GM18511 (cell line): Measurements from ENCODE around the gene ADAMTS19.

Experiments used
- ATAC-seq: cut with Tn5 transposase; IDR thresholded peaks from one replicate; pipeline ENCODE4 v1.9.1; 2021; ENCODE audit warnings: mild to moderate bottlenecking, moderate library complexity; ENCODE audit not compliant: unreplicated experiment

Gene ADAMTS19

DNA sequence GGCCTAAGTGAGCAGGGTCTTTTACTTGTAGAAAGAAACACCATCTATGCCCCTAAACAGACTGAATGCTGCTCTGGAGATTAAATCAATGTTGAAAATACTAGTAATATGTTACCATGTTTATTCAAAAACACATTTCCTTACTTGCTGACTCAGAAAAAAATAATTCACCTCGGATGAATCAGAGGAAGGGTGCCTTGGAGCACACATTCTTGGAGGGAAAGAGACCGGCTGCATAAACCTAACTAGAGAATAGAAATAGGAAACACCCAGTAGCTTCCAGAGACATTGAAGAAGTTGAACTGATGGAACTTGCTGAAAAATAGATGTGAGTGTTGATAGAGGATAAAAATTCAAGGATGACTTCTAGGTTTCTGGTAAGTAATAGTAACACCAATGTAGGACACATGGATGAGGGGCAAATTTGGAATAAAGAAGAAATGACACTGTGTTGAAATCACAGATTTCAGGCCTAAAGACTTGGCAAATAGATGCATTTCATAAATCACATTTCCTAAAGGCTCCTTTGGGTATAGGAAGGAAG lies 210.9 kb downstream of the ADAMTS19 start:
- ATAC-seq: no peak

DNA sequence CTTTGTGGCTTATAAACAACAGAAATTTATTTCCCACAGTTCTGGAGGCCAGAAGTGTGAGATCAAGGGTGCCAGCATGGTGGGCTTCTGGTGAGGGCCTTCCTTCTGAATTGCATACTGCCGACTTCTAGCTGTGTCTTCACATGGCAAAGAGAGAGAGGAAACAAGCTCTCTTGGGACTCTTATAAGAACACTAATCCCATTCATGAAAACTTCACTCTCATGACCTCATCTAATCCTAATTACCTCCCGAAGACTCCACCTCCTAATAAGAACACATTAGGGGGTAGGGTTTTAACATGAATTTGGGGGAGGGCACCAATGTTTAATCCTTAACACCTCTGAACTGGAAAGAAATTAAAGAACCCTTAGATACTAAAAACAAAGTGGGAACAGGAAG lies 211.9 kb downstream of the ADAMTS19 start:
- no peak for ATAC-seq

DNA sequence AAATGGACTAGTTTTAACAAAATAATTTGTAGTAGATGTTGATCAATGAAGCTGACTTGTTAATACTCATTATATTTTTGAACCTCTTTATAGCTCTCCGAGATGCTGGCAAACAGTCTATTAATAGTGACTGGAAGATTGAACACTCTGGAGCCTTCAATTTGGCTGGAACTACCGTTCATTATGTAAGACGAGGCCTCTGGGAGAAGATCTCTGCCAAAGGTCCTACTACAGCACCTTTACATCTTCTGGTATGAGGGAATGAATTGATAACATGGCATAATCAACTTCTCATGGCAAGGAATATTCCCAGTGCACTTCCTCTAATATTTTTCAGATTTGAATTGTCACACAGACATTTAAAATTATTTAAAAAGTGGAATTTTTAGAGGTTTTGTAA lies 219.6 kb downstream of the ADAMTS19 start:
- ATAC-seq: no peak

DNA sequence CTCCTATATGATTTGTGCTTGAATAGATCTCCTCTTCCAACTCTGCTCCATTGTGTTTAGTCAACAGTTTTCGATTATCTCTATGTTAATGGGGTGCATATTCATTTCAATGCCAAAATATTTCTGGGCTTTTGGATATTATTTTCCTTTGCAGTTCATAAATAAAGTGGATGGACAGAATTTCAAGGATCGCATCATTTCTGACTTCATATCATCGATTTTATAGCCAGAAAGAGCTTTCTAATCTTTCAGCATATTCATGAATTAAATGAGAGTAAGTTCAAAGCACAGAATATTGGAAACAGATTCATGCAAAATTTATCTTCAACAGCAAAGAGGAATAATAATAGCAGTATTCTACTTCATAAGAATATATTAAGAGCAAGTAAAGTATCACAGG lies 227.8 kb downstream of the ADAMTS19 start:
- ATAC-seq: no peak

DNA sequence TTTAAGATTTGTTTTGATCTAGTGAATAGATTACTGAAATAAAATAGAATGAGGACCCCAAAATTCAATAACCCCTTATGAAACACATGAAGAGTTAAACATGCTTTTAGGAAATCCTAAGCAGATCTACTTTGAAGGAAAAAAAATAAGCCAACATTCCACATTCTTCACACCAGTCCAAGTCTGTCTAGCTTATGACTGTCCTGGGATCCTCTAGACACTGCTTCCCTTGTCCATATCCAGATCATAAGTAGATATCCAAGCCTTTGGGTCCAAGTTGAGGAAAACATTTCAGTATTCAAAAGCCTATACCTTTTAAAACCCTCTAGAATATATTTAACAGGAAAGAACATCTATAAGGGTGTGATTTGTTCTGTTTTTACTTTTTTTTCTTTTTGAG lies 228.9 kb downstream of the ADAMTS19 start:
- no peak for ATAC-seq

DNA sequence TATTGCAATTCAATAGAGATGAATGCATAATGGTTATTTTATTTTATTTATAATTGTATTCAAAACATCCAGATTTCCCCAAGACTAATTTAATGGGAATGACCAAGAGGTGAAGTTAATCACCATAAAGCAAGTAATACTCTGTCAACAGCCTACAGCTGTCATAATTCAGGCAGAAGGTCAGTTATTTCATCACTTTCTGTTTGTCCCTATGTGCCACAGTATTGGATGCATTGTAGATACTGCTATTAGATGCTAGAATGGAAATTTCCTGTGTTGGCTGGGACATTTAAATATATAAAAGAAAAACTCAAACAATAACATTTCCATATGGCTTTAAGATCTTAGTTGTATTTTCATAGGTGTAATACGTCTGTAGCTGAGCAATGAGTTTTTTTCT lies 231.1 kb downstream of the ADAMTS19 start:
- ATAC-seq: no peak

DNA sequence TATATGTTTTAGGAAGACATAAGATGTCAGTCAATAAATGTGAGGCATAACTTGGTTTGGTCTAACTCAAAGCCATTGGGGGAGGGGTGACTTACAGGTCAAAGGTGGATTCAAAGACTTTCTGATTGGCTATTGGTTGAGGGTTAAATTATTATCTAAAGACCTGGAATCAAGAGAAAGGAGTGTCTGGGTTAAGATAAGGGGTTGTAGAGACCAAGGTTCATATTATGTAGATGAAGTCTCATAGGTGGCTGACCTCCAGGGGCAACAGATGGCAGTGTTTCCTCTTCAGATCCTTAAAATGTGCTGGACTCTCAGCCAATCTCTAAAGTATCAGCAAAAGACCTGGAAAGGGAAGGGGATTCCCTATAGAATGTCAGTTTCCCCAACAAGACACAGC lies 236.5 kb downstream of the ADAMTS19 start:
- ATAC-seq: no peak

DNA sequence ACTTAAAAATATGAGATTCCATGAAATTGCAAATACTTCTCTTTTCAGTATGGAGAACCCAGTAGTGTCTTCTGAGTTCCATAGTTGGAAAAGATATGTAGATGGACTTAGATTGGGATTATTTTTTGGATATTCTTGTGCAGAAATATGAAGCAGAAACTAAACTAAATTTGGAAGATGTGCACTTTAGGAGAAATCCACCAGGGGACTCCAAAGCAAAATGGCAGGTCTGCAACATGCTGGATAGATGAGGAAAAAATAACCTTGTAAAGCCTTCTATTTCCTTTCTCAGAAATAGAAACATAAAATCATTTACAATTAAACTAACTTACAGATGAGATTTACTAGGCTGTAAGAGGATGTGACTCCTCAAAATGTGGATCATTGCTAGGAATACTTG lies 238.6 kb downstream of the ADAMTS19 start:
- no peak for ATAC-seq

DNA sequence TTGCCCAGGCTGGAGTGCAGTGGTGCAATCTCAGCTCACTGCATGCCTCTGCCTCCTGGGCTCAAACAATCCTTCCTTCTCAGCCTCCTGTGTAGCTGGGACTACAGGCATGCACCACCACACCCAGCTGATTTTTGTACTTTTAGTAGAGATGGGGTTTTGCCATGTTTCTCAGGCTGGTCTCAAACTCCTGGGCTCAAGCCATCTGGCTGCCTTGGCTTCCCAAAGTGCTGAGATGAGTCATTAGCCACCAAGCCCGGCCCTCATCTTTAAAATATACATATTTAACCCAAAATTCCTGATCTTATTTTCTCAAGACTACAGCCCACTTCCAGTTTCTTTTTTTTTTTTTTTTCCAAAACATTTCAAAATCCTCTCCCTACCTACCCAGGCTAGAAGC lies 256.1 kb downstream of the ADAMTS19 start:
- ATAC-seq: no peak

DNA sequence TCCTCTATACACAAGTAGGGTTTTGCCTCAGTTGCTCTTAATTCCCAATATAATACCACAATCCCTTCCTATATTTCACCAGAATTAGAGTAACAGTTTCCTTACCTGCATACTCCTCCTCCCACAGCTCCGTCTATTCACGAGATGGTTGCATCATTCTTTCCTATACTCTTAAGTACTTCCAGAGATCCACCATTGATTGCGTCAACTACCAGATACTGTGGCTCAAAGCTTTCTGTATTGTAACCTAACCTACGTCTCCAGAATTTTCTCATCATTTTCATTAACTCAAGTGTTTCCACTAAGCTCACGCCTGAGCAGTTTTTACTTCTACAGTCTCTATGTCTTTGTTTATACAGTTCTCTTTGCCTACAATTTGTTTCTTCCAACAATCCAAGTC lies 256.6 kb downstream of the ADAMTS19 start:
- ATAC-seq: no peak

DNA sequence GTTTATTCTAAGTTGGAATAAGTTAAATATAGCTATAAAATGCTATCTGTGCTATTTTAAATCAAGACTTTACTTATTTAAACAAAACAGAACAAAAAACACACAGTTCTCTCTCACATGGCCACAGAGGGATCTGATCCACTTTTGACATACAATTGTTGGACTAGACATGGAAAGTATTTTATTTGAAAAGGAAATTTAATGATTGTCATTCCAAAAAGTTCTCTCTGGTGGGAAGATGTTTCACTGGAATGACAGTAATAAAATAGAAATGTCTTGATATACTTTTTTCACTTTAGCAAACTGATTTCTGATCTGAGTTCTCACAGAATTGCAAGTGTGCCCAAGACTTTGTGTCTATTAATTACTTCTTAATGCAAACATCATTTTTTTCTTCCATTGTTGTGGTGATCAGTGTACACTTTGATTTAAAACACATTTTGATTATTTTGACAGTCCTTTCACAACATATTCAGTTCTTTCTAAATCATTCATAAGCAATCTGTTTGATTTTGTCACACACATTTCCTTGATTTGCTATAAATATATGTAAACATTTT lies 257.7 kb downstream of the ADAMTS19 start:
- ATAC-seq: no peak

DNA sequence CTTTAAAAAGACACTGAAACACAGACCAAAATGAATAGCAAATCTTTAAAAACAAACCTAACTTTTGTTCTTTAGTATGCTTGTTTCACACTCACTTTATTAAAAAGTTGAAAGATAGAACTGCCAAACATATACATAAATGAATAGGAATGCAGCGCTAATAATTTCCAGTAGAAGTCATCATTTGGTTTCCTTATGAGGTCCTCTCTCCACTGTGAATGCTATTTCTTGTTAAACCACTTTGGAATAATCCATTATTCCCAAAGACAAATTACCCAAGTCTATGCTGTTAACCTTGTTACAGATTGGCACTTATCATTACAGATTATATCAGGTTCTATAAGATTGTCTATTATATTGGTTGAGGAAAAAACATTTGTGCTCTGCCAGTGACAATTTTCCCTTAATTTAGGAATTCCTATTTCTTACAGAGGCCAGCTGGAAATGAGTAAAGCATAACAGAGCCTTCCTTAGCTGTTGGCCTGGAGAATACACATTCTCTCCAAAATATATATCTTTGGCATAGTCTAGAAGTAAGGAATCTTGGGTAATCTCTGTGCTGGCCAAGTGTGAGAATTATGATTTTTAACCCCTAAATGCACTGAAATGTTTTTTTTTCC lies 258.5 kb downstream of the ADAMTS19 start:
- ATAC-seq: no peak

DNA sequence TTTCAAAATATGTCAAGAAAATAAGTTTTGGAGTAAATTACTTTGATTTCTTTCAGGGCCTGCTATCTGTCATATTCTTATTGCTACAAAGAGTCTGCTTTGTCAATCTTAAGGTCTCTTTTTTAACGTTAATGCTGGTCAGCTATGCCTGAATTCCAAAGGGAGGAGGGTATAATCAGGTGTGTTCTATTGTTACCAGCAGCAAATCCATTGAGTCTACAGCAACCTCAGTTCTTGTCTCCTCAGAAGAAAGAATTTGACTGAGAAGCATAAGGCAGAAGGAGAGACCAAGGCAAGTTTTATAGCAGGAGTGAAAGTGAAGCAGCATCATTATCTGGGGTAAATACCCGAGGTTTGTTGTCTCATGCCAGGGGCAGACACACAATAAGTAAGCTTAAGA lies 264.1 kb downstream of the ADAMTS19 start:
- no peak for ATAC-seq

DNA sequence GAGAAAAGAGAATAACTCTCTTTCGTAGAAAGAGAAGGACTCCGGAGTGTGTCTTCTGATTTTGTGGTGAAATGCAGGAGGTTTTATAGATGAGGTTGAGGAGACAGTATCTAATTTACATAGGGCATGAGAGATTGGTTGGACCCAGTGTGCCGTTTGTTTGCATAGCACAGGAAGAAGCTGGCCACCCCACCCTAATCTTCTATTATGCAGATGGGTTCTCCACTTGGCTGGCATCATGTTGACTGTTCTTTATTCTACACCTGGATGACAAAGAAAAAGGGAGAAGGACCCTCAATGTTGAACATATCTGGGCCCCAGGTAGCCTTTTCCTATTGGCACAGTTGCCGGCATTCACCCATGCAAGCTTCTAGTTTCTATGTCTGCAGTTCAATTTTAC lies 264.5 kb downstream of the ADAMTS19 start:
- ATAC-seq: no peak

DNA sequence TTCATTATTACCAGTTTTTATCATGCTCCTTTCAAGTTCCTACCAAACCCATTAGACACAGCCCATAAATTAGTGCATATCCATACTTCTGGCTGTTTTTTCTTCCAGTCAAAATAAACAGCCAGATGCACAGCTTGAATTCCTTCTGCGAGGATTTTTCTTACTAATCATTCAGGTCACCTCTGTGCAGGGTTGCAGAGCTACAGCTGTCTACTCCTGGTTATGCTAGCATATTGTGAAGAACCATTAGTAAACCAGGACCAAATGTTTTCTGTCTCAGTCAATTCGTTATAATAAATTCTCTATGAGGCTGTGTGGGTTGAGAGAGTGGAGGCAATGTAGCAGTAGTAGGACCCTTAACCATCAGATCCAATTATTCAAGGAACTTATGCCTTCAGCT lies 279.7 kb downstream of the ADAMTS19 start:
- ATAC-seq: no peak

DNA sequence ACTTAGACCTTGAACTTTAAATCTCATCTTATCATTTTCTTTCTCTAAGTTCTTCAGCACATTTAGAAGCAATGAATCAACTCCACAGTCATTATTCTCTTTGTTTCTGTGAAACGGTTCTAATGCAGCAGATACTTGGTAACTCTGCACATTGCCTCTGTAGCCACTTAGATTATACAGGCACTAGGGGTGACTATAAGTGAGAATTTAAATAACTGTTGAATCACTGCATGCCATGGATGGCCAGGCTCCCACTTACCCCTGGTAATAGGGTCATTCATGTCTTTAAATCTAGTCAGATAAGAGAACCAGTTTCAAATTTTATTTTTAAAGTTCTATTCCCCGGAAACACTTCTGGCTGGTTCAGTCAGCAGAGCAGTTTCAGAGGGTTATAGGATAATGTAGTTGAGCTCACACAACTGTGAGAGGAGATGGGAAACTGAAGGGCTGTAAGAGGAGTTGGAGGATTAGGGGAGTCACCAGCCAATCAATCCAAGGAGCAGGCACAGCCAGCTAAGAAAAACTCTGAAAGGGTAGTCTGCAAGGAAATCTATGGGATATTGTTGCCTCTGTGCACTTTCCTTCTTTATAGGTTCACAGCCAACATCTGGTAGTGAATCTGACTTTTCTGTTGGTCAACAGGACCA lies 283.6 kb downstream of the ADAMTS19 start:
- no peak for ATAC-seq

DNA sequence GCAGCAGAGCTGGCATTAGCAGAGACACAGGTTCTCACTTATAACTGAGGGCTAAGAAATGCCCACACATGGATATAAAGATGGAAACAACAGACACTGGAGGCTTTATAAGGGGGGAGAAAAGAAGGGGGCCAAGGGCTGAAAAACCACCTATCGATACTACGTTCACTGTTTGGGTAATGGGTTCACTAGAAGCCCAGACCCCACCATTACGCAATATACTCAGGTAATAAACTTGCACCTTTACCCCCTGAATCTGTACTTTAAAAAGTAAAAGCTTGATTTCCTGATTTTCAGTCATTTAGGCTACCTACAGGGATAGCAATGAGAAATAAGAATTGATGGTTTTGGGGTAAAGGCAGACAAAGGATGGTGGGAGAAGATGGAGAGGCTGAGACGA lies 285.9 kb downstream of the ADAMTS19 start:
- ATAC-seq: no peak

DNA sequence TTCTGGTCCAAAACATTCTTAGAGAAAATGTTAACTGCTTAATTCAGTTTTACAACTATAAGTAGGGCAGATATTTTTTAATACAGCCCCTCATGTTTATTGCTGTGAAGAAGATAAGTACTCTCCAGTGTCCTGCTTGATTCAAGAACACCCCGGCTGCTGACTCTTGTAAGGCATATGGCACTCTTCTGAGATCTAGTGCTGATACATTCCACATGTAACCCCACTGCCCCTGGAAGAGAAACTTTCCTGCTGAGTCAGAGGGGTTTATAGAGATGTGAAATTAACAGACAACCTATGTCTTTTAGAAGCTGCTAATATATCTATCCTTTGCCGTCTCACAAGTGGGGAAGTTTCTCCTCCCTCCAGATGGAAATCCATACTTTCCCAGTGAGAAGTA lies 286.8 kb downstream of the ADAMTS19 start:
- no peak for ATAC-seq

DNA sequence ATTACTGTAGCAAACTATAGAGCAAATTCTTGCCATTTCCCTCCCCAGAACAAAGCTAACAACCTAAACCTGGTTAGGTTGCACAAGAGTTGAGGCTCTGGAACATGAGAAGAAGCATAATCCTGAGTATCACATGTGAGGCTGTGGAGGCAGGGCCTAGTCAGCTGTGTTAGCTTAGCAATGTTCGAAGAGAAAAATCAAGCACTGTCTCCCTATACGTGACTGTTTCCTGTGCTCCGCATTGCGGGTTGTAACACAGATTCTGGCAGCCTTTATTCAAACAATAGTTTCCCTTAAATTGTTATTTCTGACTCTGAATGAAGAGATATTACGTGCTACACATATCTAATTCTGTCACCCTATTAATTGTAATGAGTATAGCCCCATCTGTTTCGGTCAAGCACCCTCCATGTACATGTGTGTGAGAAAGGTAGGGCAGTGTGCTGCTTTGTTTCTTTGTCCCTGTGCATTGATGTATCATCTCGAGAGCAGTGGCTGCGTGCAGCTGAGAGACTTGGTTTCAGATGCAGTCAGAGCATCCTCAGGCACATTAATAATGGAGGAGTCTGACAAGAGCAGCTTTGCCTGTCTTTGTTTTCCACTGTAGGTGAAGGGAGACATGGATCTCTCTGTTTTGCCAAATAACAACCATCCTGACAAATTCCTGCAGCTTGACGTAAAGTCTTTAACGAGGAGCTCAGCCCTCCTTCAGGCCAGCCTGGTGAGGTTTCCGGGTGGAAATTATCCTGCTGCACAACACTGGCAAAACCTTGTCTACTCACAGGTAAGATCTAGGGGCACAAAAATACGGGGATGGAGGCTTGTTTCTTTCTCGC lies 287.7 kb downstream of the ADAMTS19 start, which contains the start of gene MINAR2:
TSS of gene MINAR2 (plus strand) at position 523 of the 836 bp plus-strand sequence. CDS start at position 620, 97 bp downstream.
- no peak for ATAC-seq

DNA sequence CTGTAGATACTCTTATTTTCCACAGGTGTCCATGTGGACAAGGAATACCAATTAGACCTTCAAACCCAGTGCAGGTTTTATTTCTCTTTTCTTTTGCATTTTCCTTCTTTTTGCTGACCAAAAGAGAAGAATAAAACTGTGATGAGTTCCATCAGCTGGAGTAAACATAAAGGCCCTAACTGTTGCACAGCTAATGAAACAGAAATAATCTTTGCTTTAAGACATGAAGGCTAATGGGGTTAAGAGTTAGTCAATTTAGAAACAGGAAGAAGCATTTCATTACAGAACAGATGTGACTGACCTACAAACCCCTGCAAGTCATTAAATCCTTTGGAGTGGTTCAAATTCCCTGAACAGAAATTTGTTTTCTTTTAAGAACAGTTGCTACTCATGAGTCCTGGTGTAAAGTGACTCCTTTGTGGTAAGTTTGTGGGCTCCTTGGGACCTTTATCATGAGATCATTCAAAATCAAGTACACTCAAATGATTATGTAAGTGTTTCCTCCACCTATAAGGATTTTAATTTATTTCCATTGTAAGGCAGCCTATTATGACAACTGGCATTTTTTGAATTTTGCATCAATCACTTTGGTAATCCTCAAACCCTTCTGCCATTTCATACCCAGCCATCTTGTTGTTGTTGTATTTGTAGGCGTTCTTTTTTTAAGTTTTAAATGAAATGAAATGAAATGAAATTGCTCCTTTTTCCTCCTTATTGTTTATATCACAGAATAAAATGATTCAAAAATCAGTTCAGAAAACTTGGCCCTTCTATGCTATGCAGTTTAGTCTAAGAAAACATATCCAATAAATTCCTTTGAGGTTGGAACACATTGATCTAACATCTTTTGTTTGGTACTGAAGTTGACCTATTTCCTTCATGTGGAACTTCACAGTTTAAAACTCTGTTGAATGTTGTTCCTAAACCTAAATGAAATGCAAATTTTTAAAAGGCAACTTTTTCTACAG lies 289.1 kb downstream of the ADAMTS19 start:
- no peak for ATAC-seq
